Cerebellar nuclear complex (tissue), 1 donor: Measurements from ENCODE around the gene TEDC2.
A peak's percentile ranks its signal among the peaks of the same experiment; 100 is the strongest.

ENCODE experiments used
- DNase-seq, 2 experiments: peaks; one replicate each; lab custom pipeline; 2025; lab: John Stamatoyannopoulos, UW

TEDC2 gene

DNA sequence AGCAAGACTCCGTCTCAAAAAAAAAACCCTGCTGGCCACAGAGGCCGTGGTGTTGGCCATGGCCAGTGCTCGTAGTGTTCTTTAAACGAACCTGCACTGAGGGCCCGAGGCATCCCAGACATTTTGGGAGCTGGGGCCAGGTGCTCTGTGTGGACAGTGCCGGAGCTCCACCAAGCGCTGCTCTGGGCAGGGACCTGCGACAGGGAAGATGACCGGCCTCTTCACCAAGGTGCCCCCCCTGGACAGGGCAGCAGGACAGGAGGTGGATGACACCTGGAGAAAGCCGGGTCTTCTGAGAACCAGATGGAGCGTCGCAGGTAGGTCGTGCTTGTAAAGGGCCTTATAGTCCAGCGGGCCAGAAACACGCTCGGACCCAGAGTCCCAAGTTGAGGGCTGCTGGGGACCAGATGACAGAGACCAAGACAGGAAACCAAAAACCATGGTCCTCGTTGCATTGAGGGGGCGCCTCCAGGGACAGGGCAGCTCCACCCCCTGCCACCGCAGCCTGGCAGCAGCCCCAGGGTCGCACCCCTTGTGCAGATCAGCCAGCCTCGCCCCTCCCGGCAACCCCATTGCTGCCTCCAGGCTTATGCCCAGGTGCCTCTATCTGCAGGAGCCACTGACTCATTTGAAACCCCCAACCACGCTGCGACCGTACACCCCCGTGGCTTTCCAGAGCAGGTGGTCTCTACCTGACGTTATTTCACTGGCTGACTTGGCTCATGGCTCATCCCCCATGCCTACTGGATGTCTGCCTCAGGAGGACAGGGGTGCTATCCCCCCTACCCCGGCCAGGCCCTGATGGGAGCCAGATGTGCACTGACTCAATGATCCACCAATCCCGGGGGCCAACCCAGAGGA is 7.0 kb downstream of the TEDC2 start:
- DNase-seq, result no peak

GRCh38 chr16:2467528-2468232 is 7.8 kb downstream of the TEDC2 start:
- peak in 1 of 2 experiments; percentile 11 for DNase-seq

DNA sequence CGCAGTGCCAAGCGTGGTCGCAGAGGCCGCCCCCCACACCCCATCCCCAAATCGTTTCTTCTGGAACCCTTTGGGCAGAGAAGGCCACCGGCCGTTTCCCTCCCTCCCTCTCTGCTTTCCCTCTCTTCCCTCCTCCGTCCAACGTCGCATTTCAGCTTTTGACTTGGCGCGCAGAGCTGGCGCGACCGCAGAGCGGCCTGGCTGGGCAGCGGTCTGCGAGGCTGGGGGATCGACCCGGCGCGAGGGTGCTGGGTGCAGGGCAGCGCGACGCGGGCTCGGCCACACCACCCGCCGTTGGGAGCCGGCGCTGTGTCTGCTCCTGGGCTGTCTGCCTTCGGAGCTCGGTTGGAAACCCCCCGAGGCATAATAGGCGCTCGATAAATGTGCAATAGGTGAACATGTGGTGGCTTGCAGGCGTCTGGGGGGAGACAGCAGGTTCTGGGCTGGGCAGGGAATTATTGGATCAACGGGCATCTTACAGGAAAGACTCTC is 8.4 kb downstream of the TEDC2 start:
- DNase-seq, result no peak

DNA sequence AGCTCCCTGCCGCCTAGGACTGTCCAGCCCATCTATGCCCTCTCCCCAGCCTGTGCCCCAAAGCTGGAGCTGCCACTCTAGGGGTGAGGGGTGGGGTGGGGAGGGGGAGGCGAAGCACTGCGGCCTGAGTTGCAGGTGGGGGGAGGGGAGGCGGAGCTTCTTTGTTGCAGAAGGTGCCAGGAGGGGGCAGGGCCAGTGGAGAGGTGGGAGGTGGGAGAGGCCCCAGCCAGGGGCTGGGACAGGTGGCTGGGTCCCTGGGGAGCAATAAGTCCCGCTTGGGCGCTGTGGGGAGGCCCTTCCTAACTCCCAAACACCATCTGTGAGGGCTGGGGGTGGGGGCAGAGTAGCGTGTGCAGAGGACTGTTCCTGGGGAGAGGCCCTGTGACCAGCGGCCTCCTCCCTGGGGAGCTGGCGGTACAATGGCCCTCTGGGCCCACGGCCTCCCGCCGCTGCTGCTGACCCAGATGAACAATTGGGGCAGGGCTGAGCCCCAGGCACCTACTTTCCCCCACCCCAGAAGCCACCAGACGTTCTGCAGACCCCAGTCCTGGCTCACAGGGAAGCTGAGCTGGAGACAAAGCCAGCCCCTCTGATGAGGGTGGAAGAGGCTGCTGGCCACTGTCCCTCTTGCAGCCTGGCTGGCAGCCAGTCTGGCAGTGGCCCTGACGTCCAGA is 9.0 kb downstream of the TEDC2 start:
- no peak for DNase-seq

DNA sequence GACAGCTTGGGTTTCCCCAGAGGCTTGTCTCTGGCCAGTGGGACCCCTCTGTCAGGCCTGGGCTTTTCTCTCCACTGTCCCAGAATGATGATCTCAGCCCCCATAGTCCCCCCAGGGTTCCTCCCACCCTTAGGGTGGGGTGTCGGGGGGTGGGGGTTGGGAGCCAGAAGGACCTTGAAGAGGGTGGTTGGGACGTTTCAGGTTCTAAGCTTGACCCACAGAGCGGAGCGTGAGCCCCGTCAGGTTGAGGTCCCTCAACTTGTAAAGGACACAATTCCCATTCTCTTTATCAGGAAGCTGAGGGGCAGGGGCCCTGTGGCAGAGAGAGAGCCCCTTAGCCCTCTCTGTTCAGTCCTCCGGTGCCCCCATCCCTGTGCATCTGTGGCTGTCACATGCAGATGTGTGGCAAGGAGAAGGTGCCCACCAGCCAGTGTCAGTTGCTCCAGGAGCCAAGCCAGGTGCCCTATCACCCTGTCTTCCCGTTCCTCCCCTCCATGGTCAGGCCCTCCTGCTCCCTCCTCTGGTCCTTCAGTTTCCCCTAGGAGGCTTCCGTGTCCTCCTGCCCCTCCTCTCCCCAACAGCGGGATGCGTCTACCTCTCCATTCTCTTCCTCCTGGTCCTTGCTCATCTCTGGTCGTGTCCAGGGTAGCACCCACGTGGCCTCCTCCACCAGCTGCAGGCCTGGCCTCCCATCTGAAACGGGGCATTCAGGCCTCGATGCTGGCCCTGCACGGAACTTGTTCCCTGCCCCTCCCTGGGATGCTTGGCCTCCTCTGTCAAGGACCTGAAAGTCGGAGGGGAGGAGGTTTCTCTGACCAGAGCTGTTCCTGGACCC is 9.7 kb downstream of the TEDC2 start:
- no peak for DNase-seq

DNA sequence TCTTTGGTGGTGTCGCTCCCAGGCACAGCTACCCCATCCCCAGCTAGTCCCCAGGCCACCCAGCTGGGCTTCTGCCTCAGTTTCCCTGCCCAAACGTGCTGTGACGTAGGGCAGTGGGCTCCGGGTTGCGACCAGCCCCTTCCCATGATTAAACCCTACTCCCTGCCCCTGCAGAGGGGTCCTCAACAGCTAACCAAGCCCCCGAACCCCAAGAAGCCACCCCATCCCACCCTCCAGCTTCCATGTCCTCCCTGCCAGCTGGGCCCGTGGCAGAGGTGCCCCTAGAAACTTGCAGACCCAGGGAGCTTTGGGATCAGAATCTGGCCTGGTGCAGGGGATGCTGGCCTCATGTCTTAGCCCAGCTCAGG is 10.3 kb downstream of the TEDC2 start:
- DNase-seq, result no peak

DNA sequence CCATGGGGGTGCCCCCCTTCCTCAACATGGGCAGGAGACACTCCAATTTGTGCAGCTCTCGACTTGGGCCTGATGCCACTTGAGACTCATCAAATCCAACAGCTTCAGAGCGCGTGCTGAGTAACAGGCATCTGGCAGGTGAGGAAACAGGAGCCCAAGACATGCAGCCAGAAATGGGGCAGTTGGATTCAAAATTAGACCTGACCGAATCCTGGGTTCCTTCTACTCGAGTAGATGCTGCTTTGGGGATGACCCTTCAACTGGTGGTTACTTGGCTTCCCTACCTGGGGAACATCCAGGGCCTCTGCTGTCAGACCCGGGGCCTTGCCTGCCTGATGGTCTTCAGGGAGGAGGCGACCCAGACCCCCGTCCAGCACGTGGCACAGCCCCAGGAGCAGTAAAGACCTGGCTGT is 10.7 kb downstream of the TEDC2 start:
- no peak for DNase-seq

- DNase-seq, result no peak
Measured at GRCh38 chr16:2471016-2471652, 11.2 kb downstream of the TEDC2 start, which contains the start of gene NTN3. Gene NTN3, plus strand, starts transcription at chr16:2471297. Its CDS starts 405 bp downstream, at chr16:2471702.

DNA sequence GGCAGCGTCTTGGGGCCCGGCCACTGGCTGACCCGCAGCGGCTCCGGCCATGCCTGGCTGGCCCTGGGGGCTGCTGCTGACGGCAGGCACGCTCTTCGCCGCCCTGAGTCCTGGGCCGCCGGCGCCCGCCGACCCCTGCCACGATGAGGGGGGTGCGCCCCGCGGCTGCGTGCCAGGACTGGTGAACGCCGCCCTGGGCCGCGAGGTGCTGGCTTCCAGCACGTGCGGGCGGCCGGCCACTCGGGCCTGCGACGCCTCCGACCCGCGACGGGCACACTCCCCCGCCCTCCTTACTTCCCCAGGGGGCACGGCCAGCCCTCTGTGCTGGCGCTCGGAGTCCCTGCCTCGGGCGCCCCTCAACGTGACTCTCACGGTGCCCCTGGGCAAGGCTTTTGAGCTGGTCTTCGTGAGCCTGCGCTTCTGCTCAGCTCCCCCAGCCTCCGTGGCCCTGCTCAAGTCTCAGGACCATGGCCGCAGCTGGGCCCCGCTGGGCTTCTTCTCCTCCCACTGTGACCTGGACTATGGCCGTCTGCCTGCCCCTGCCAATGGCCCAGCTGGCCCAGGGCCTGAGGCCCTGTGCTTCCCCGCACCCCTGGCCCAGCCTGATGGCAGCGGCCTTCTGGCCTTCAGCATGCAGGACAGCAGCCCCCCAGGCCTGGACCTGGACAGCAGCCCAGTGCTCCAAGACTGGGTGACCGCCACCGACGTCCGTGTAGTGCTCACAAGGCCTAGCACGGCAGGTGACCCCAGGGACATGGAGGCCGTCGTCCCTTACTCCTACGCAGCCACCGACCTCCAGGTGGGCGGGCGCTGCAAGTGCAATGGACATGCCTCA is 12.0 kb downstream of the TEDC2 start:
- DNase-seq, result no peak

- DNase-seq, result no peak
Measured at GRCh38 chr16:2472488-2472864, 12.6 kb downstream of the TEDC2 start.

DNA sequence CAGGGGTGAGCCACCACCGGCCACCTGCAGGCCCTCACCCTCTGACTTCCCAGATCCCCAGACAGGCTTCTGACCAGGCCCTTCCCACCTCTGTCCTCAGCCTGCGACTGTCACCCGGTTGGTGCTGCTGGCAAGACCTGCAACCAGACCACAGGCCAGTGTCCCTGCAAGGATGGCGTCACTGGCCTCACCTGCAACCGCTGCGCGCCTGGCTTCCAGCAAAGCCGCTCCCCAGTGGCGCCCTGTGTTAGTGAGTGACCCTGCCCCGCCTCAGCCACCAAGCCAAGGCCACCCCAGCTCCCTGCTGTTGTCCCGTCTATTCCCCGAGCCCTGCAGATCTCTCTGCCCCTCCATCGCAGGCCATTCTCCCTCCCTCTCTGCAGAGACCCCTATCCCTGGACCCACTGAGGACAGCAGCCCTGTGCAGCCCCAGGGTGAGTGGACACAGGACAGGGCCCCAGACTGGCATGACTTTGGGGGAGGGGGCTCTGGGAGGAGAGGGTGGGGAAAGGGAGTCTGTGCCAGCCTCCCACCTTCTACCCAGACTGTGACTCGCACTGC is 13.1 kb downstream of the TEDC2 start:
- no peak for DNase-seq

- DNase-seq, result no peak
Measured at GRCh38 chr16:2473446-2473926, 13.6 kb downstream of the TEDC2 start.

GRCh38 chr16:2473999-2474876 is 14.3 kb downstream of the TEDC2 start:
- DNase-seq, result no peak

- DNase-seq, result peak in 1 of 2 experiments; percentile 71
Measured at GRCh38 chr16:2474877-2475412, 15.0 kb downstream of the TEDC2 start, which contains the start of gene TBC1D24. Gene TBC1D24, plus strand, starts transcription at chr16:2475127. Its CDS starts 21,022 bp downstream, at chr16:2496149.

DNA sequence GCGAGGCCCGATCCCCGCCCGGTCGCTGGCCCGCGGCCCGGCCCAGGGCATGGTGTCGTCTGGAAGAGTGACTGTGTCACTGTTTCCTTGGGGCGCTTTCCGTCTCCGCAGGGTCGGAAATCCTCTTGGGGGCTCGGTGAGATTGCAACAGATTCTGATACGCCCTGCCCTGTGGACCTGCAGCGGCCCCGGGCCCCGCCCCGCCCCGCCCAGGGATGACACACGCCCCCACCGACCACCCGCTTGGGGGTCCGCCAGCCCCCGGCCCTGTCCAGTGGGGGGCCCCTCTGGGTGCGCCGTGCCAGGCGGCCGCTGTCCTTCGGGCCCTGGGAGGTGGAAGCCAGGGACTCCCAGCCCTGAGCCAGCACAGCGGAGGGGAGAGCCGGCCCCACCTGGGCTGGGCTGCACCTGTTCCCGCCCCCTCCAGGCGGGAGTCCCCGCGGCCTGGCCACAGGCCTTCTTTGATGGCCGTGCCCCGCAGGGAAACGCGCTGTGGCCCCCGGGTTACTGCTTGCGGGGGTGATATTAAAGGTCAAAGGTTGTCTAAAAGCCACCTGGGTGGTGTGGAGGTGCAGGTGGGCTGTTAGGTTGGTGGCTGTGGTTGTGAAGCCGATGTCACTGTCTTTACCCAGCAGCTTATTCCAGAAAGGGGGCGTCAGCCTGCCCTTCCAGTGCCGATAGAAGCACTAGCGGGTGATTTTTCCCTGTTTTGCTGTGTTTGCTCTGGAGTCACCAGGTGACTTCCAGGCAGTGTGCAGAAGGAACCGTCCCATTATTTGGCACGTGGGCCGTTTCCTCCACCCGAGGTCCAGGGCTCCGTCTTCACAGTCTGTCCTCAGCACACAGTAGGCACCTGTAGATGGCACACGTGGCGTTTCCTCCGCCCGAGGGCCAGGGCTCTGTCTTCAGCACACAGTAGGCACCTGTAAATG is 15.8 kb downstream of the TEDC2 start:
- DNase-seq, result no peak

- DNase-seq, result no peak
Measured at GRCh38 chr16:2476345-2476720, 16.4 kb downstream of the TEDC2 start.

- DNase-seq, result no peak
Measured at GRCh38 chr16:2476741-2477140, 16.8 kb downstream of the TEDC2 start.
